Measurements from ENCODE around the gene PMF1.

- TF ChIP-seq MLX (CRISPR knock-in tag; IDR thresholded peaks at IDR 0.05) (no peak), ETS1 (CRISPR knock-in tag; IDR thresholded peaks at IDR 0.05) (no peak), TERF1 (CRISPR knock-in tag; IDR thresholded peaks at IDR 0.05) (no peak), SUZ12 (IDR thresholded peaks at IDR 0.05; ENCODE audit: low read depth, low read length) (no peak), MEIS2 (CRISPR knock-in tag; IDR thresholded peaks at IDR 0.05) (no peak), CTCF (CRISPR knock-in tag; IDR thresholded peaks at IDR 0.05) (no peak), DNMT1 (CRISPR knock-in tag; IDR thresholded peaks at IDR 0.05) (no peak), CREB3 (CRISPR knock-in tag; IDR thresholded peaks at IDR 0.05) (no peak), SRSF9 (IDR thresholded peaks at IDR 0.05; ENCODE audit: borderline replicate concordance, insufficient read depth, low read depth, low read length, poor library complexity, severe bottlenecking) (no peak), ZNF770 (CRISPR knock-in tag; IDR thresholded peaks at IDR 0.05) (peak; percentile 63), BRCA1 (CRISPR knock-in tag; IDR thresholded peaks at IDR 0.05) (no peak), FOXP1 (IDR thresholded peaks at IDR 0.05) (no peak), FOXP1 (CRISPR knock-in tag; IDR thresholded peaks at IDR 0.05) (no peak)
Observed at GRCh38 chr1:156180471-156180870, 32.3 kb upstream of the PMF1 start.

Data from HepG2 (cell line).